Measurements from ENCODE around the gene ZNF280D.

DNA sequence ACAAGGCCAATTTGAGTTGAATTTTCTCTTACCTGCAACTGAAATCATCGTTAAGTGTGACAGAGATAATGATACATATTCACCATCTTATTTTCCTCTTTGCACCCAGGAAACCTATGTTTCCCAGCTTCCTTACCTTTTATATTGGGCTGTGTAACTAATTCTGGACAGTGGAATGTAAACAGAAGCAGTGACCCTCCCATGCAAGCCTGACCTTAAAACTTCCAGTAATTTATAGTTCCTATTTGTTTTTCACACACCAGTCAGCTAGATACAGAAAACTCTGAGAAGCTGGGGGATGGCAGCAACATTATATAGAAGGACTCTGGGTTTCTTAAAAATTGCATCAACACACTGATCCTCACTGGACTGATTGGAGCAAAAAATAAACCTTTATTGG is 4.5 kb upstream of the ZNF280D start:
- TF ChIP-seq CTCF (conservative IDR thresholded peaks at IDR 0.05) (no peak), EZH2 (IDR thresholded peaks at IDR 0.05; ENCODE audit: low read depth) (no peak)
